ENCODE data around the gene PCDHGA8.
A peak's percentile ranks its signal among the peaks of the same experiment; 100 is the strongest.
"Not testable (repeated sequence)": the region's sequence is repeated elsewhere in the genome, so short reads cannot be mapped to it uniquely, and the experiment has no call there.

Gene PCDHGA8

DNA sequence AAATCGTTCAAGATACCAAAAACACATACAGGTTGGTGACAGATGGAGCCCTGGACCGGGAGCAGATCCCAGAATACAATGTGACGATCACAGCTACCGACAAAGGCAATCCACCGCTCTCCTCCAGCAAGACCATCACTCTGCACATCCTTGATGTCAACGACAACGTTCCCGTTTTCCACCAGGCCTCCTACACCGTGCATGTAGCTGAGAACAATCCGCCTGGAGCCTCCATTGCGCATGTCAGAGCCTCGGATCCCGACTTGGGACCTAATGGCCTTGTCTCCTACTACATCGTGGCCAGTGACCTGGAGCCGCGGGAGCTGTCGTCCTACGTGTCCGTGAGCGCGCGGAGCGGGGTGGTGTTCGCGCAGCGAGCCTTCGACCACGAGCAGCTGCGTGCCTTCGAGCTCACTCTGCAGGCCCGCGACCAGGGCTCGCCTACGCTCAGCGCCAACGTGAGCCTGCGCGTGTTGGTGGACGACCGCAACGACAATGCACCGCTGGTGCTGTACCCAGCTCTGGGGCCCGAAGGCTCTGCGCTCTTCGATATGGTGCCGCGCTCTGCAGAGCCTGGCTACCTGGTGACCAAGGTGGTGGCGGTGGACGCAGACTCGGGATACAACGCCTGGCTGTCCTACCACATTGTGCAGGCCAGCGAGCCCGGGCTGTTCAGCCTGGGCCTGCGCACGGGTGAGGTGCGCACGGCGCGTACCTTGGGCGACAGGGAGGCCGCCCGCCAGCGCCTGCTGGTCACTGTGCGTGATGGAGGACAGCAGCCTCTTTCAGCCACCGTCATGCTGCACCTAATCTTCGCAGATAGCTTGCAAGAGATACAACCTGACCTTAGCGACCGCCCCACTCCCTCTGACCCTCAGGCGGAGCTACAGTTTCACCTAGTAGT, 20.6 kb upstream of the PCDHGA8 start:
- no peak for DNase-seq

DNA sequence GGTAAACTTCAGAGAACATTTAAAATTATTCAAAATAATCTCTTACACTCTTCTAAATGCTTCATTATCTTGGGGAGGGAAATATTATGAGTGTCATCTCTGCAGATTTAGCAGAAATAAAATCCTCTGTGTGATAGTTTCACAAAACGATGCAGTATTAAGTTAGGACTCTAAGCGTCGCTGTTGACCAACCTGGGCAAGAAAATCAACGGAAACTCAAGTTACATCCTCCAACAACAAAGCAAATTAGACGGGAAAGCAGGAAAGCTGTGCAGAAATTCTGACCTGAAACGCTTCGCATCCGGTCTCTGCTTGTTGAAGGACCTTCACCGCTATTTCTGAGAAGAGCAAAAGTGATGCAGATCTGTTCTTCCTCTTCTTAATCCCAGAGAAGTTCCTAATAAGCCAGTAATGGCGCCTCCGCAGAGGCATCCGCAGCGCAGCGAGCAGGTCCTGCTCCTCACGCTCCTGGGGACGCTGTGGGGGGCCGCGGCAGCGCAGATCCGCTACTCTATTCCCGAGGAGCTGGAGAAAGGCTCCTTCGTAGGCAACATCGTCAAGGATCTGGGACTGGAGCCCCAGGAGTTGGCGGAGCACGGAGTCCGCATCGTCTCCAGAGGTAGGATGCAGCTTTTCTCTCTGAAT, 18.6 kb upstream of the PCDHGA8 start, which contains the start of gene PCDHGA6:
Gene PCDHGA6 (plus strand): TSS at position 219 of the 645 bp plus-strand sequence. CDS start 193 bp downstream, at position 412.
- no peak for DNase-seq

DNA sequence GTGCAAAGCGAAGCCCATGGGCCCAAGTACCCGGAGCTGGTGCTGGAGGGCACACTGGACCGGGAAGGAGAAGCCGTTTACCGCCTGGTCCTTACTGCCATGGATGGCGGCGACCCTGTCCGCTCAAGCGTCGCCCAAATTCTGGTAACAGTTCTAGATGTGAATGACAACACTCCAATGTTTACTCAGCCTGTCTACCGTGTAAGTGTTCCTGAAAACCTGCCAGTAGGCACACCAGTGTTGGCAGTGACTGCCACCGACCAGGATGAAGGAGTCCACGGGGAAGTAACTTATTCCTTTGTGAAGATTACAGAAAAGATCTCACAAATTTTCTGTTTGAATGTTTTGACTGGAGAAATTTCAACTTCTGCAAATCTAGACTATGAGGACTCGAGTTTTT, 17.8 kb upstream of the PCDHGA8 start:
- no peak for DNase-seq

DNA sequence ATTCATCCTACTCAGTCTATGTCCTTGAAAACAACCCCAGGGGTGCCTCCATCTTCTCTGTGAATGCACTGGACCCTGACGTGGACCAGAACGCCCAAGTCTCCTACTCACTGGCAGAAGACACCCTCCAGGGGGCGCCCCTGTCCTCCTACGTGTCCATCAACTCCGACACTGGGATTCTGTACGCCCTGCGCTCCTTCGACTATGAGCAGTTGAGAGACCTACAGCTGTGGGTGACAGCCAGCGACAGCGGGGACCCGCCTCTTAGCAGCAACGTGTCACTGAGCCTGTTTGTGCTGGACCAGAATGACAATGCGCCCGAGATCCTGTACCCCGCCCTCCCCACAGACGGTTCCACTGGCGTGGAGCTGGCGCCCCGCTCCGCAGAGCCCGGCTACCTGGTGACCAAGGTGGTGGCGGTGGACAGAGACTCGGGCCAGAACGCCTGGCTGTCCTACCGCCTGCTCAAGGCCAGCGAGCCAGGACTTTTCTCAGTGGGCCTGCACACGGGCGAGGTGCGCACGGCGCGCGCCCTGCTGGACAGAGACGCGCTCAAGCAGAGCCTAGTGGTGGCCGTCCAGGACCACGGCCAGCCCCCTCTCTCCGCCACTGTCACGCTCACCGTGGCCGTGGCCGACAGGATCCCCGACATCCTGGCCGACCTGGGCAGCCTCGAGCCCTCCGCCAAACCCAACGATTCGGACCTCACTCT, 16.8 kb upstream of the PCDHGA8 start:
- not testable (repeated sequence) for DNase-seq

DNA sequence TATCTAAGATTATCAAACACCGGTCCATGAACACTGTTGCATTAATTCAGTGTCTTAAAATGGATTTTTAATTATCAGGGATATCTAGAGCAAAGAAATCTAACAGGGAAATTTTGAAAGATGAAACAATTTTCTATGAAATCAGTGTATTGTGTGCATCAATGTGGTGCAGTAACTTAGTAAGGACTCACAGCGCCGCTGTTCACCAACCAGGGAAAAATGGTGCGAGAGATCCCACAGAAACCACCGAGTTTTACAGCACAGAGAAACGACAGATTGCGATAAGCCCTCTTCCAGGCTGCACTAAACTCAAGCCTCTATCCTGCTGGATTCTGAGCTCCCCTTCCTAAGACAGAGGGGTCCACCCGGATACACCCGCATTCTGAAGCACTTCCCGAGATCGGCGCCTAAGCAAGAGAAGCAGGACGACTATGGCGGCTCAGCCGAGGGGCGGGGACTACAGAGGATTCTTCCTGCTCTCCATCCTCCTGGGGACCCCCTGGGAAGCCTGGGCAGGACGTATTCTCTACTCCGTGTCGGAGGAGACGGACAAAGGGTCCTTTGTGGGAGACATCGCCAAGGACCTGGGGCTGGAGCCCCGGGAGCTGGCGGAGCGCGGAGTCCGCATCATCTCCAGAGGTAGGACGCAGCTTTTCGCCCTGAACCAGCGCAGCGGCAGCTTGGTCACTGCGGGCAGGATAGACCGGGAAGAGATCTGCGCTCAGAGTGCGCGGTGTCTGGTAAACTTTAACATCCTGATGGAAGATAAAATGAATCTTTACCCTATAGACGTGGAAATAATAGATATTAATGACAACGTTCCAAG, 9.8 kb upstream of the PCDHGA8 start, which contains the start of gene PCDHGA7:
Gene PCDHGA7 (plus strand): TSS at position 274 of the 826 bp plus-strand sequence. CDS start 158 bp downstream, at position 432.
- DNase-seq: no peak

DNA sequence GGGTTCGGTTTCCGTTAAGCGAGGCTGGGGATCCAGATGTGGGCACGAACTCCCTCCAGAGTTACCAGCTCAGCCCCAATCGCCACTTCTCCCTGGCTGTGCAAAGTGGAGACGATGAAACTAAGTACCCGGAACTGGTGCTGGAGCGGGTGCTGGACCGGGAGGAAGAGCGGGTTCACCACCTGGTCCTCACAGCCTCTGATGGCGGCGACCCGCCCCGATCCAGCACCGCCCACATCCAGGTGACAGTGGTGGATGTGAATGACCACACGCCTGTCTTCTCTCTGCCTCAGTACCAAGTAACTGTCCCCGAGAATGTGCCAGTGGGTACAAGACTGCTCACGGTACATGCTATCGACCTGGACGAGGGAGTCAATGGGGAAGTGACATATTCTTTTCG, 9.1 kb upstream of the PCDHGA8 start:
- DNase-seq: no peak

DNA sequence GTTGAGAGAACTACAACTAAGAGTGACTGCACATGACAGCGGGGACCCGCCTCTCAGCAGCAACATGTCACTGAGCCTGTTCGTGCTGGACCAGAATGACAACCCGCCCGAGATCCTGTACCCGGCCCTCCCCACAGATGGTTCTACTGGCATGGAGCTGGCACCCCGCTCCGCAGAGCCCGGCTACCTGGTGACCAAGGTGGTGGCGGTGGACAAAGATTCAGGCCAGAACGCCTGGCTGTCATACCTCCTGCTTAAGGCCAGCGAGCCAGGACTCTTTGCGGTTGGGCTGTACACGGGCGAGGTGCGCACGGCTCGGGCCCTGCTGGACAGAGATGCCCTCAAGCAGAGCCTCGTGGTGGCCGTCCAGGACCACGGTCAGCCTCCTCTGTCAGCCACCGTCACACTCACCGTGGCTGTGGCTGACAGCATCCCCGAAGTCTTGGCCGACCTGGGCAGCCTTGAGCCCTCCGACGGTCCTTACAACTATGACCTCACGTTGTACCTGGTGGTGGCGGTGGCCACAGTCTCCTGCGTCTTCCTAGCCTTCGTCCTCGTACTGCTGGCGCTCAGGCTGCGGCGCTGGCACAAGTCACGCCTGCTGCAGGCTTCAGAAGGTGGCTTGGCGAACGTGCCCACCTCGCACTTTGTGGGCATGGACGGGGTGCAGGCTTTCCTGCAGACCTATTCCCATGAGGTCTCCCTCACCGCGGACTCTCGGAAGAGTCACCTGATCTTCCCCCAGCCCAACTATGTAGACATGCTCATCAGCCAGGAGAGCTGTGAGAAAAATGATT, 7.8 kb upstream of the PCDHGA8 start:
- DNase-seq: no peak

DNA sequence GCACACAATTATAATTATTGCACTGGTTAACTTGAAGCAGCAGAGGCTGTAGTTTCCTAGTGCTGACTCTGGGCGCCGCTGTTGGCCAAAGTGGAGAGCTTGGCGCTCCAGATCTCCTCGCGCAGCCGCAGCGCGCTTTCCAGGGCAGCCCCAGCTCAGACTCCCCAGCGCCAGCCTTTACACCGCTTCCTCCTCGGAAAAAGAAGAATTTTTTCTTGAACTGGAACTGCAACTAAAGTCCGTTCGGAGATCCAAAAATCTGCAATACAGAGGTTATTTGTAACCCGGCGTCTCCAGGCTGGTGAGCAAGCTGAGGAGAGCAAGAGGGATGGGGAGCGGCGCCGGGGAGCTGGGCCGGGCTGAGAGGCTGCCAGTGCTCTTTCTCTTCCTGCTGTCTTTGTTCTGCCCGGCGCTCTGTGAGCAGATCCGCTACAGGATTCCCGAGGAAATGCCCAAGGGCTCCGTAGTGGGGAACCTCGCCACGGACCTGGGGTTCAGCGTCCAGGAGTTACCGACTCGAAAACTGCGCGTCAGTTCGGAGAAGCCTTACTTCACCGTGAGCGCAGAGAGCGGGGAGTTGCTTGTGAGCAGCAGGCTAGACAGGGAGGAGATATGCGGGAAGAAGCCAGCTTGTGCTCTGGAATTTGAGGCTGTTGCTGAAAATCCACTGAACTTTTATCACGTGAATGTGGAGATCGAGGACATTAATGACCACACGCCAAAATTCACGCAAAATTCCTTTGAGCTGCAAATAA, 4.7 kb upstream of the PCDHGA8 start, which contains the start of gene PCDHGB4:
Gene PCDHGB4 (plus strand): TSS at position 142 of the 755 bp plus-strand sequence. CDS start 187 bp downstream, at position 329.
- DNase-seq: peak in 1 of 2 experiments; percentile 16

DNA sequence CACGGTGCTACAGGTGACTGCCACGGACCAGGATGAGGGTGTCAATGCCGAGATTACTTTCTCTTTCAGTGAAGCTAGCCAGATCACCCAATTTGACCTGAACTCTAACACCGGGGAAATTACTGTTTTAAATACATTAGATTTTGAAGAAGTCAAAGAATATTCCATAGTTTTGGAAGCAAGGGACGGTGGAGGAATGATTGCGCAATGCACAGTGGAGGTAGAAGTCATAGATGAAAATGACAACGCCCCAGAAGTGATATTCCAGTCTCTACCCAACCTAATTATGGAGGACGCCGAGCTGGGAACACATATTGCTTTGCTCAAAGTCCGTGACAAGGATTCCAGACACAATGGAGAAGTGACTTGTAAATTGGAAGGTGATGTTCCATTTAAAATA, 3.8 kb upstream of the PCDHGA8 start:
- no peak for DNase-seq

DNA sequence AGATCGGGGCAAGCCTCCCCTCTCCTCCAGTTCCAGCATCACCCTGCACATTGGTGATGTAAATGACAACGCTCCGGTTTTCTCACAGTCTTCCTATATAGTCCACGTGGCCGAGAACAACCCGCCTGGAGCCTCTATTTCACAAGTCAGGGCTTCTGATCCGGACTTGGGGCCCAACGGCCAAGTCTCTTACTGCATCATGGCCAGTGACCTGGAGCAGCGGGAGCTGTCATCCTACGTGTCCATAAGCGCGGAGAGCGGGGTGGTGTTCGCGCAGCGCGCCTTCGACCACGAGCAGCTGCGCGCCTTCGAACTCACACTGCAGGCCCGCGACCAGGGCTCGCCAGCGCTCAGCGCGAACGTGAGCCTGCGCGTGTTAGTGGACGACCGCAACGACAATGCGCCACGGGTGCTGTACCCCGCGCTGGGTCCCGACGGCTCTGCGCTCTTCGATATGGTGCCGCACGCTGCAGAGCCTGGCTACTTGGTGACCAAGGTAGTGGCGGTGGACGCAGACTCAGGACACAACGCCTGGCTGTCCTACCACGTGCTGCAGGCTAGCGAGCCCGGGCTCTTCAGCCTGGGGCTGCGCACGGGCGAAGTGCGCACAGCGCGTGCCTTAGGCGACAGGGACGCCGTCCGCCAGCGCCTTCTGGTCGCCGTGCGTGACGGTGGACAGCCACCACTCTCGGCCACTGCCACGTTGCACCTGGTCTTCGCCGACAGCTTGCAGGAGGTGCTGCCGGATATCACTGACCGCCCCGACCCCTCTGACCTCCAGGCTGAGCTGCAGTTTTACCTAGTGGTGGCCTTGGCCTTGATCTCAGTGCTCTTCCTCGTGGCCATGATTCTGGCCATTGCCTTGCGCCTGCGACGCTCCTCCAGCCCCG, 3.0 kb upstream of the PCDHGA8 start:
- no peak for DNase-seq

DNA sequence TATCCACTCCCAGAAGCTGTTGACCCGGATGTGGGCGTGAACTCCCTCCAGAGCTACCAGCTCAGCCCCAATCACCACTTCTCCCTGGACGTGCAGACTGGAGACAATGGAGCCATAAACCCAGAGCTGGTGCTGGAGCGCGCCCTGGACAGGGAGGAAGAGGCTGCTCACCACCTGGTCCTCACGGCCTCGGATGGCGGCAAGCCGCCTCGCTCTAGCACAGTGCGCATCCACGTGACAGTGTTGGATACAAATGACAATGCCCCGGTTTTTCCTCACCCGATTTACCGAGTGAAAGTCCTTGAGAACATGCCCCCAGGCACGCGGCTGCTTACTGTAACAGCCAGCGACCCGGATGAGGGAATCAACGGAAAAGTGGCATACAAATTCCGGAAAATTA, 834 bp downstream of the PCDHGA8 start:
- no peak for DNase-seq

DNA sequence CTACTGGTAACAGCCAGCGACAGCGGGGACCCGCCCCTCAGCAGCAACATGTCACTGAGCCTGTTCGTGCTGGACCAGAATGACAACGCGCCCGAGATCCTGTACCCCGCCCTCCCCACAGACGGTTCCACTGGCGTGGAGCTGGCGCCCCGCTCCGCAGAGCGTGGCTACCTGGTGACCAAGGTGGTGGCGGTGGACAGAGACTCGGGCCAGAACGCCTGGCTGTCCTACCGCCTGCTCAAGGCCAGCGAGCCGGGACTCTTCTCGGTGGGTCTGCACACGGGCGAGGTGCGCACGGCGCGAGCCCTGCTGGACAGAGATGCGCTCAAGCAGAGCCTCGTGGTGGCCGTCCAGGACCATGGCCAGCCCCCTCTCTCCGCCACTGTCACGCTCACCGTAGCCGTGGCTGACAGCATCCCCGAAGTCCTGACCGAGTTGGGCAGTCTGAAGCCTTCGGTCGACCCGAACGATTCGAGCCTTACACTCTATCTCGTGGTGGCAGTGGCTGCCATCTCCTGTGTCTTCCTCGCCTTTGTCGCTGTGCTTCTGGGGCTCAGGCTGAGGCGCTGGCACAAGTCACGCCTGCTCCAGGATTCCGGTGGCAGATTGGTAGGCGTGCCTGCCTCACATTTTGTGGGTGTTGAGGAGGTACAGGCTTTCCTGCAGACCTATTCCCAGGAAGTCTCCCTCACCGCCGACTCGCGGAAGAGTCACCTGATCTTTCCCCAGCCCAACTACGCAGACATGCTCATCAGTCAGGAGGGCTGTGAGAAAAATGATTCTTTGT, 2.2 kb downstream of the PCDHGA8 start:
- not testable (repeated sequence) for DNase-seq

DNA sequence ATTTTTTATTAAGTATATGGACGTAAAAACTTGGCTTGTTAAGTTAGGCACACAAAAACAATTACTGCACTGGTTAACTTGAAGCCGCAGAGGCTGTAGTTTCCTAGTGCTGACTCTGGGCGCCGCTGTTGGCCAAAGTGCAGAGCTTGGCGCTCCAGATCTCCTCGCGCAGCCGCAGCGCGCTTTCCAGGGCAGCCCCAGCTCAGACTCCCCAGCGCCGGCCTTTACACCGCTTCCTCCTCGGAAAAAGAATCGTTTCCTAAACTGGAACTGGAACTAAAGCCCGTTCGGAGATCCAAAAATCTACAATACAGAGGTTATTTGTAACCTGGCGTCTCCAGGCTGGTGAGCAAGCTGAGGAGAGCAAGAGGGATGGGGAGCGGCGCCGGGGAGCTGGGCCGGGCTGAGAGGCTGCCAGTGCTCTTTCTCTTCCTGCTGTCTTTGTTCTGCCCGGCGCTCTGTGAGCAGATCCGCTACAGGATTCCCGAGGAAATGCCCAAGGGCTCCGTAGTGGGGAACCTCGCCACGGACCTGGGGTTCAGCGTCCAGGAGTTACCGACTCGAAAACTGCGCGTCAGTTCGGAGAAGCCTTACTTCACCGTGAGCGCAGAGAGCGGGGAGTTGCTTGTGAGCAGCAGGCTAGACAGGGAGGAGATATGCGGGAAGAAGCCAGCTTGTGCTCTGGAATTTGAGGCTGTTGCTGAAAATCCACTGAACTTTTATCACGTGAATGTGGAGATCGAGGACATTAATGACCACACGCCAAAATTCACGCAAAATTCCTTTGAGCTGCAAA, 5.5 kb downstream of the PCDHGA8 start, which contains the start of gene PCDHGB5:
Gene PCDHGB5 (plus strand): TSS at position 192 of the 796 bp plus-strand sequence. CDS start 181 bp downstream, at position 373.
- DNase-seq: peak in 1 of 2 experiments; percentile 34

DNA sequence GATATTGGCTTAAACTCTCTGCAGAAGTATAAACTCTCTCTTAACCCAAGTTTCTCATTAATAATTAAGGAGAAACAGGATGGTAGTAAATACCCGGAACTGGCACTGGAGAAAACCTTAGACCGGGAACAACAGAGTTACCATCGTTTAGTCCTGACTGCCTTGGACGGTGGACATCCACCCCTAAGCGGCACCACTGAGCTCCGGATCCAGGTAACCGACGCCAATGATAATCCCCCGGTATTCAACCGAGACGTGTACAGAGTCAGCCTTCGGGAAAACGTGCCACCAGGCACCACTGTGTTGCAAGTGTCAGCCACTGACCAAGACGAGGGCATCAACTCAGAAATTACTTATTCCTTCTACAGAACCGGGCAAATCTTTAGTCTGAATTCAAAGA, 6.2 kb downstream of the PCDHGA8 start:
- no peak for DNase-seq

DNA sequence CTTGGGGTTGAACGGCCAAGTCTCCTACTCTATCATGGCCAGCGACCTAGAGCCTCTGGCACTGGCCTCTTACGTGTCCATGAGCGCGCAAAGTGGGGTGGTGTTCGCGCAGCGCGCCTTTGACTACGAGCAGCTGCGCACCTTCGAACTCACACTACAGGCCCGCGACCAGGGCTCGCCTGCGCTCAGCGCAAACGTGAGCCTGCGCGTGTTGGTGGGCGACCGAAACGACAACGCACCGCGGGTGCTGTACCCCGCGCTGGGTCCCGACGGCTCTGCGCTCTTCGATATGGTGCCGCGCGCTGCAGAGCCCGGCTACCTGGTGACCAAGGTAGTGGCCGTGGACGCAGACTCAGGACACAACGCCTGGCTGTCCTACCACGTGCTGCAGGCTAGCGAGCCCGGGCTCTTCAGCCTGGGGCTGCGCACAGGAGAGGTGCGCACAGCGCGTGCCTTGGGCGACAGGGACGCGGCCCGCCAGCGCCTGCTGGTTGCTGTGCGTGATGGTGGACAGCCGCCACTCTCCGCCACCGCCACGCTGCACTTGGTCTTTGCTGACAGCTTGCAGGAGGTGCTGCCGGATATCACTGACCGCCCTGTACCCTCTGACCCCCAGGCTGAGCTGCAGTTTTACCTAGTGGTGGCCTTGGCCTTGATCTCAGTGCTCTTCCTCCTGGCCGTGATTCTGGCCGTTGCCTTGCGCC, 7.3 kb downstream of the PCDHGA8 start:
- no peak for DNase-seq

DNA sequence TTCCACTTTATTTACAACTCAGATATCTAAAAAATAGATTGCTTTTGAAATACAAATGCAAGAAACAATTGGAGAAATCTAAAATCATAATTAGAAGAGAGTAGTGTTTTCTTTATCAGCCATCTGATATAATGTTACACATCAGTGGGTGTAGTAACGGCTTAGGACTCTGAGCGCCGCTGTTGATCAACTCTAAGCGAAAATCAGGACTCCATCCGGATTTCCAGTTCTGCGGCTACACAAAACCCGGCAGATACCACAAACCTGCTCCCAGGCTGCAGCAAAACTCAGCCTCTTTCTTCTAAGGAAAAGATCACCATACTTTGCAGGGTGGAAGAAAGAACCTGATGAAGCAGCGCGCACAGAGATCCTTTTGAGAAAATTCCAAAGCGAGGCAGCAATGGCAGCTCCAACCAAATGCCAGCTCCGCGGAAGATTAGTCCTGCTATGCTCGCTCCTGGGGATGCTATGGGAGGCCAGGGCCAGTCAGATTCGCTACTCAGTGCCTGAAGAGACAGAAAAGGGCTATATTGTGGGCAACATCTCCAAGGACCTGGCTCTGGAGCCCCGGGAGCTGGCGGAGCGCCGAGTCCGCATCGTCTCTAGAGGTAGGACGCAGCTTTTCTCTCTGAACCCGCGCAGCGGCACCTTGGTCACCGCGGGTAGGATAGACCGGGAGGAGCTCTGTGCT, 10.3 kb downstream of the PCDHGA8 start, which contains the start of gene PCDHGA9:
Gene PCDHGA9 (plus strand): TSS at position 226 of the 691 bp plus-strand sequence. CDS start 175 bp downstream, at position 401.
- no peak for DNase-seq

Data from stimulated activated CD4-positive, alpha-beta T cell treated with anti-CD3 and anti-CD28 coated beads, Interleukin-4, amount 100 ng/mL, for 4 hours (primary cell).